Aorta (tissue), 5 donors: ENCODE measurements around the gene FAM83C. TPM values are rescaled to one million over a fixed set of nuclear protein-coding genes. Genes with fewer than 3 reads are reported as not detected.

Experiments
- ATAC-seq: fragments of 200-7000 bp; cut with Tn5 transposase; one replicate; pipeline ENCODE4 v1.9.1; 2022; ENCODE audit warnings: moderate library complexity; ENCODE audit not compliant: low FRiP score
- DNase-seq, 2 donors: peaks; one replicate each; pipeline ENCODE4 v3.0.0-alpha.2; 2020
- H3K27ac ChIP-seq, 2 donors: one replicate each; pipeline ENCODE4 v1.5.1; 2013; ENCODE audit warnings: low read length in 2 of 2, mild to moderate bottlenecking in 2 of 2, moderate library complexity in 2 of 2, control low read depth in 1 of 2, inconsistent platforms in 1 of 2, low read depth in 1 of 2
- H3K27me3 ChIP-seq, 2 donors: one replicate each; pipeline ENCODE4 v1.6.1; 2013; ENCODE audit warnings: control low read depth in 1 of 2, low read length in 1 of 2, mild to moderate bottlenecking in 1 of 2, moderate library complexity in 1 of 2; ENCODE audit not compliant: insufficient read depth in 2 of 2, control insufficient read depth in 1 of 2
- H3K36me3 ChIP-seq, 2 donors: one replicate each; pipeline ENCODE4 v1.6.1; 2013; ENCODE audit warnings: control low read depth in 1 of 2, low read length in 1 of 2, mild to moderate bottlenecking in 1 of 2; ENCODE audit not compliant: insufficient read depth in 2 of 2, control insufficient read depth in 1 of 2
- H3K4me1 ChIP-seq, 2 donors: one replicate each; pipeline ENCODE4 v1.6.1; 2013; ENCODE audit warnings: low read length in 2 of 2, control low read depth in 1 of 2, mild to moderate bottlenecking in 1 of 2, moderate library complexity in 1 of 2; ENCODE audit not compliant: insufficient read depth in 2 of 2, control insufficient read depth in 1 of 2
- H3K4me3 ChIP-seq, 2 donors: one replicate each; pipeline ENCODE4 v1.5.1; 2013; ENCODE audit warnings: low read length in 2 of 2, control low read depth in 1 of 2, mild to moderate bottlenecking in 1 of 2
- H3K9me3 ChIP-seq: one replicate; pipeline ENCODE4 v1.6.1; 2013; ENCODE audit warnings: mild to moderate bottlenecking, low read length; ENCODE audit not compliant: control insufficient read depth
- WGBS, 2 donors: extraction: QIAGEN DNeasy Blood & Tissue Kit; methylation state at CpG; one replicate each; pipeline ENCODE4 v1.1.7; 2013; 5-methylcytosine and 5-hydroxymethylcytosine counted together
- intact Hi-C, 2 donors: fragments of 100-400 bp; cut with DNase I; formaldehyde crosslinking; loops; one replicate each; pipeline versions ENCODE4 v1.14.2 to v1.15.0; 2022
- long read RNA-seq, 2 donors: library from polyadenylated mRNA; unstranded; transcript quantifications; one replicate each; pipeline ENCODE4 v2.0.0, GENCODE V29; 2020 to 2021
- polyA plus RNA-seq, 2 donors: library from polyadenylated mRNA; stranded (reverse); fragments of 200-250 nt; gene quantifications; one replicate each; pipeline ENCODE4 v1.2.3, GENCODE V29; 2013
- total RNA-seq, 2 donors: library from RNA; stranded (reverse); fragmentation: NEBNext Ultra II Directional; extraction: Animal tissue kit (Norgen Biotek cat#: 25700); gene quantifications; one replicate each; pipeline ENCODE4 v1.2.1, GENCODE V29; 2021
- donor health status: healthy with polysubstance abuse.
- donor health status: Bipolar disorder and iron deficiency.
- donor health status: DM: no; HTN: no; CAD: no.
- donor health status: DM: no; HTN: no; CAD: no.
- donor health status: DM: yes; HTN: yes; CAD: no.

The FAM83C gene
- total RNA-seq (not detected), polyA plus RNA-seq (not detected)
- long read RNA-seq, donor 1 = 0 reads
- long read RNA-seq, donor 2 = 0 reads

GRCh38 chr20:35291654-35292503, at the start of gene FAM83C:
Gene FAM83C (minus strand): TSS chr20:35292425. CDS start chr20:35292304, 121 bp downstream.
- no peak within 1 kb of the TSS for H3K4me3 ChIP-seq
- no peaks in the 10 kb centered on the region for H3K27me3 ChIP-seq
- DNase-seq (peak in 1 of 2 donors; percentile 67), ATAC-seq (no peak)
- no peaks in the 10 kb centered on the region for H3K9me3 ChIP-seq
- no peak within 1 kb of the TSS for H3K27ac ChIP-seq
- WGBS, 2 donors = 81% methylated on average over 29 to 40 of the region's 40 CpGs
- intact Hi-C loops = no loop called here
- no peaks in the 10 kb centered on the region for H3K4me1 ChIP-seq
- H3K36me3 ChIP-seq = no peaks in the 10 kb centered on the region

DNA sequence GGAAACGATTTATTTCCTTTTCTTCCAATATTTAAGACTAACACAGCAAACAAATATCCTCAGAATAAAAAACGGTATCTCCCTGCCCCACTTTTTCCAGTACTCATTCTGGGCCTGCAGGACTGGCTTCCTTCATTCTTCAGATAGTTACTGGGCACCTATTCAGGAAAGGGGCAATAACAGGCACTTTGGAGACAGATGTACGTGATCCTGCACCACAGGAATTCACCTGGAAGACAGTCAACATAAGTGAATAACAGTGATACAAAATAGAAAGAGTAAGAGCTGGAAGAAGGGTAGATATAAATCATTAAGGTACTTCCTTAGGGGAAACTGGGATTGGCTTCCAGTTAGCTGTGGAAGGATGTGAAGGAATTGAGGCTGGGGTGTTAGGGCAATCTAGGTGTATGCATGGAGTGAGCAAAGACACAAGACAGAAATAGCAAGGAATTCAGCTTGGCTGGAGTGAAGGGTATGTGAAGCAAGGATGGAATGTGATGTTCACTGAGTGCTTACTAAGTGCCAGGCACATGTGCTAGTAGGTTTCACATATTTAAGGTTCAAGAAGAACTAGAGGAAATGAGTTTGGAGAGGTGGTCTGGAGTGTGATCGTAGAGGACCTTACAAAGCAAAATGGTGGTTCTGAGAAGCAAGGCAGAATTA, 49.3 kb upstream of the FAM83C start:
- H3K27ac ChIP-seq = no peak overlapping the region
- WGBS, 2 donors = 67 to 70% methylated on average over 4 of the region's 4 CpGs
- intact Hi-C loops = no loop called here

GRCh38 chr20:35340436-35340835, 48.2 kb upstream of the FAM83C start:
- WGBS, 2 donors = 90 to 93% methylated on average over 2 of the region's 2 CpGs
- DNase-seq (no peak), ATAC-seq (no peak)
- Histone ChIP-seq H3K27me3 (no peaks in the 10 kb centered on the region), H3K9me3 (no peaks in the 10 kb centered on the region), H3K36me3 (peaks cover 2 to 6% of the 10 kb centered on the region in 2 donors), H3K27ac (no peak overlapping the region), H3K4me3 (no peak overlapping the region), H3K4me1 (peaks cover 0 to 2% of the 10 kb centered on the region in 2 donors)
- intact Hi-C loops = no loop called here

More for the DNA sequence above, 49.3 kb upstream of the FAM83C start:
- no peak for ATAC-seq
- H3K4me3 ChIP-seq = no peak overlapping the region
- no peaks in the 10 kb centered on the region for H3K27me3 ChIP-seq
- H3K4me1 ChIP-seq = peaks cover 0 to 2% of the 10 kb centered on the region in 2 donors
- DNase-seq = no peak
- H3K9me3 ChIP-seq = no peaks in the 10 kb centered on the region
- peaks cover 5 to 6% of the 10 kb centered on the region in 2 donors for H3K36me3 ChIP-seq

GRCh38 chr20:35339636-35340035, 47.4 kb upstream of the FAM83C start:
- Histone ChIP-seq H3K9me3 (no peaks in the 10 kb centered on the region), H3K27ac (no peak overlapping the region), H3K4me3 (no peak overlapping the region), H3K36me3 (peaks cover 2 to 6% of the 10 kb centered on the region in 2 donors), H3K27me3 (no peaks in the 10 kb centered on the region), H3K4me1 (peaks cover 0 to 2% of the 10 kb centered on the region in 2 donors)
- intact Hi-C loops = no loop called here
- DNase-seq (no peak), ATAC-seq (no peak)
- 91 to 92% methylated on average over 1 of the region's 1 CpG for WGBS, 2 donors

DNA sequence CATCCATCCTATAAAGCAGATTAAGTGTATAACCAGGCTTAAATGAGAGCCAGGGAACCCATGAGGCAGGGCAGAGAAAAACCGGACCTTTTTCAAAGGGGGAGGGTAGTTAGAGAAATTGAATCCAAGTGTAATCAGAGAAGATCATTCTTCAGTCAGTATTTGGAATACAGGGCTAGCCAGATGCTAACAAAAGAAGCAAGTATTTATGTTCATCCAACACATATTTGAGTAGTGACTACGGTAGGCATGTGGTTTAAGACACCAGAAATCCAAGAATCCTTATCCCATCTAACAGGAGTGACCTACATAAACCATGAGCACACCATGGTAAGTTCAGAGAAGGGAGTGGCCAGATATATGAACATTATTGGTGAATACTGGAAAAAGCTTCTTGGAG, 46.8 kb upstream of the FAM83C start:
- Histone ChIP-seq H3K9me3 (no peaks in the 10 kb centered on the region), H3K27ac (no peak overlapping the region), H3K4me1 (peaks cover 0 to 2% of the 10 kb centered on the region in 2 donors), H3K36me3 (peaks cover 0 to 6% of the 10 kb centered on the region in 2 donors), H3K27me3 (no peaks in the 10 kb centered on the region), H3K4me3 (no peak overlapping the region)
- intact Hi-C loops = no loop called here
- DNase-seq = no peak
- 38 to 49% methylated on average over 2 of the region's 2 CpGs for WGBS, 2 donors
- ATAC-seq = no peak

DNA sequence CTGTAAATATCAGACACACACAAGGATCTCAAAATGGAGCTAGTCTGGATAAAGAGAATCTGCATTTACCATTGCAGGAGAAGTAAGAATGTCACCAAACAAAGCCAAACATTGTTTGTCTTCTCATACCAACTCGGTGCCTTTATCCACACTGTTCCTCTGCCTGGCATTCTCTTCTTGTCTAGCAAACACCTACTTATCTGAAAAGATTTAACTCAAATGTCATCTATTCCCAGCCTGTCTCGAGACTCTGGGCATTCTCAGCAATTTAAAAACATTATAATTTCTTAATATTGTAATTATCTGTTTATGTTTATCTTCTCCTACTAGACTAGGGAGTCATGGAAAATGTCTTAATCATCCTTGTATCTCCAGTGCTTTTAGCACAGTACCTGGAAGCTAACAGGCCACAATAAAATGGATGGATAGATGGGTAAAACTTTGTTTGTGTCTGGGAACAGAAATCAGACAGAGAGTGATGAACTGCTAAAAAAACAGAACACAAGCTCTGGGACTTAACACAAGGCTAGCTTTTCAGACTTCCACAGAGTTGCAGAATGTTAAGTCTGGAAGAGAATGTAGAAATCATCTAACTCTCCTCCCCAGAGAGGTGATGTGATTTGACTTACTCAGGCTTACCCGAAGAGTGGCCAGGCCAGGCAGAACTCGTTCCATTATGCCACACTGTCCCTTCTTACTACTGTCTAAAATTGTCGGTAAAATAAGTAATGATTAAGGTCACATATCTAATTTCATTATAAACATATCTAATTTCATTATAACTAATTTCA, 42.3 kb upstream of the FAM83C start:
- Histone ChIP-seq H3K27ac (no peak overlapping the region), H3K4me1 (peaks cover 0 to 2% of the 10 kb centered on the region in 2 donors), H3K36me3 (peaks cover 0 to 6% of the 10 kb centered on the region in 2 donors), H3K9me3 (no peaks in the 10 kb centered on the region), H3K4me3 (no peak overlapping the region), H3K27me3 (no peaks in the 10 kb centered on the region)
- intact Hi-C loops = no loop called here
- no peak for DNase-seq
- no peak for ATAC-seq
- WGBS, 2 donors = 36 to 50% methylated on average over 5 of the region's 5 CpGs

DNA sequence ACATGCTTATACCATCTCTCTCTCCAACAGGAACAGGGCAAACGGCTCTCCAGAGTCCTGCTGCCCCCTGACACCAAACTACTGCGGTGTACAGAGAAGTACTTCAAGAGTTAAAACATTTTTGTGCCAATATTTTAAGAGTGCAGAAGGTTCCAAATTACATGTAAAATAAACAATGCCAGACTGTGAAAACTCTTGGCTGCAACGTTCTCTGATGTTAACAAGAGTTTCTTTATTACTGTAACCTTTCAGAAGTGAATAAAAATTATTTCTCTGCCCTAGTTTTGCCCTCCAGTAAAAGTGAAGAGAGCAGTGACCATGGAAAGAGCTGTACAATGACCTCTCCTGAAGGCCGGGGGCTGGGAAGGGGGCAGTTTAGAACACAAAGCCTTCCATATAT, 41.4 kb upstream of the FAM83C start:
- H3K4me1 ChIP-seq = peaks cover 0 to 2% of the 10 kb centered on the region in 2 donors
- H3K4me3 ChIP-seq = no peak overlapping the region
- H3K36me3 ChIP-seq = peaks cover 0 to 6% of the 10 kb centered on the region in 2 donors
- no peak overlapping the region for H3K27ac ChIP-seq
- WGBS, 2 donors = 15 to 20% methylated on average over 4 of the region's 4 CpGs
- DNase-seq (no peak), ATAC-seq (no peak)
- no peaks in the 10 kb centered on the region for H3K27me3 ChIP-seq
- intact Hi-C loops = no loop called here
- no peaks in the 10 kb centered on the region for H3K9me3 ChIP-seq

DNA sequence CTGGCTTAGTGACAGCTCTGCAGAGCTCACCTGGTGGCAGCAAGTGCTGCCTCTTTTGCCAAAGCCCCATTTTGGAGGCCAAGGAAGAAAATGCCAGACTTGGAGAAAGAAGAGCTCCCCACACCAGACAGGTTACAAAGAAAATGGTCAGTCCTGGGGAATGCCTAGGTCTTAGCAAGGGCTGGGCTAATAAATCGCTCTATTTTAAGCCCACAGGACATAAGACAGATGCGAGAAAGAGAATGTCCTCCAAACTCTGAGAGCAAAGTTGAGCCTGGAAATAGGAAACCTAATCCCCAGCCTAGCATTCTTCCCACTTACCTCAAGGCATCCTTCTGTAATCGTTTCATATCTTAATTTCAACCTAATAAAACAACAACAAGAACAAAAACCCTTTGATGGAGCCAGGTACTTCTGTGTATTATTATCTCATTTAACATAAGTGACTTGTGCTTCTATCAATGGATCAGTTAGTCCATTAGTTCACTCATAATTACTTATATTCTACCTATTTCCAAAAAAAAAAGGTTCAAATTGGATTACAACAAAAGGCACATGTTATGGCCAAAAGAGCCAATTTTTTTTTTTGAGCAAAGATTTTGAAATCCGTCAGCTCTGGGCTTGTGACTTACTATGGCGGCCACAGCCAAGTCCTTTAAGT, 40.4 kb upstream of the FAM83C start:
- Histone ChIP-seq H3K27ac (no peak overlapping the region), H3K9me3 (no peaks in the 10 kb centered on the region), H3K4me3 (no peak overlapping the region), H3K27me3 (no peaks in the 10 kb centered on the region), H3K4me1 (peaks cover 0 to 2% of the 10 kb centered on the region in 2 donors), H3K36me3 (peaks cover 0 to under 1% of the 10 kb centered on the region in 2 donors)
- DNase-seq (no peak), ATAC-seq (no peak)
- 84 to 88% methylated on average over 5 of the region's 5 CpGs for WGBS, 2 donors
- intact Hi-C loops = no loop called here
